ENCODE results near the gene ESF1. TPM values are rescaled to one million over a fixed set of nuclear protein-coding genes. Genes with fewer than 3 reads are reported as not detected.

ESF1 gene
- total RNA-seq, 1 donor = 13.8 TPM

GRCh38 chr20:13701486-13701885, 83.2 kb downstream of the ESF1 start:
- TF ChIP-seq CTCF (IDR thresholded peaks at IDR 0.05; ENCODE audit: insufficient read depth, low read depth, low read length) = no peak
- no peak overlapping the region for H3K4me3 ChIP-seq (ENCODE audit: low read depth, low read length)
- DNase-seq (ENCODE audit: low read depth) = no peak

GRCh38 chr20:13700761-13701160, 84.0 kb downstream of the ESF1 start:
- no peak for DNase-seq (ENCODE audit: low read depth)
- H3K4me3 ChIP-seq (ENCODE audit: low read depth, low read length) = no peak overlapping the region
- TF ChIP-seq CTCF (IDR thresholded peaks at IDR 0.05; ENCODE audit: insufficient read depth, low read depth, low read length) = no peak

GRCh38 chr20:13694420-13695150, 90.1 kb downstream of the ESF1 start:
- TF ChIP-seq CTCF (IDR thresholded peaks at IDR 0.05; ENCODE audit: insufficient read depth, low read depth, low read length) = no peak
- DNase-seq (ENCODE audit: low read depth) = no peak
- H3K4me3 ChIP-seq (ENCODE audit: low read depth, low read length) = no peak overlapping the region

- H3K4me3 ChIP-seq (ENCODE audit: low read depth, low read length) = no peak overlapping the region
- no peak for TF ChIP-seq CTCF (IDR thresholded peaks at IDR 0.05; ENCODE audit: insufficient read depth, low read depth, low read length)
- no peak for DNase-seq (ENCODE audit: low read depth)
Measured at GRCh38 chr20:13692802-13693736, 91.7 kb downstream of the ESF1 start.

GRCh38 chr20:13690943-13691342, 93.8 kb downstream of the ESF1 start:
- H3K4me3 ChIP-seq (ENCODE audit: low read depth, low read length) = no peak overlapping the region
- no peak for TF ChIP-seq CTCF (IDR thresholded peaks at IDR 0.05; ENCODE audit: insufficient read depth, low read depth, low read length)
- no peak for DNase-seq (ENCODE audit: low read depth)

GRCh38 chr20:13687815-13688214, 96.9 kb downstream of the ESF1 start:
- TF ChIP-seq CTCF (IDR thresholded peaks at IDR 0.05; ENCODE audit: insufficient read depth, low read depth, low read length) = no peak
- no peak for DNase-seq (ENCODE audit: low read depth)
- H3K4me3 ChIP-seq (ENCODE audit: low read depth, low read length) = no peak overlapping the region

Data from fibroblast of villous mesenchyme (primary cell).